Karpas-422 (cell line): Measurements from ENCODE around the gene FAM163B. TPM values are rescaled to one million over a fixed set of nuclear protein-coding genes. Genes with fewer than 3 reads are reported as not detected.

Source experiments
- DNase-seq: peaks from one replicate; pipeline ENCODE4 v3.0.0-alpha.2; 2015
- H2AFZ ChIP-seq: fragments of 200-600 bp; sonication (generic); 2 replicates; pipeline ENCODE4 v1.6.1; 2014; ENCODE audit warnings: antibody characterized with exemption, low read length, mixed read lengths
- H3K27ac ChIP-seq: fragments of 200-600 bp; sonication (generic); 2 replicates; pipeline ENCODE4 v1.5.1; 2014; ENCODE audit warnings: mild to moderate bottlenecking, low read length, moderate library complexity
- H3K27me3 ChIP-seq: fragments of 200-600 bp; sonication (generic); 2 replicates; pipeline ENCODE4 v1.6.1; 2014; ENCODE audit warnings: low read length, mixed read lengths
- H3K36me3 ChIP-seq: fragments of 200-600 bp; sonication (generic); 2 replicates; pipeline ENCODE4 v1.6.1; 2014; ENCODE audit warnings: low read length, mixed read lengths; ENCODE audit not compliant: insufficient read depth
- H3K4me1 ChIP-seq: fragments of 200-600 bp; sonication (generic); 2 replicates; pipeline ENCODE4 v1.6.1; 2014; ENCODE audit warnings: mild to moderate bottlenecking, low read length, mixed read lengths
- H3K4me2 ChIP-seq: fragments of 200-600 bp; sonication (generic); 2 replicates; pipeline ENCODE4 v1.6.1; 2014; ENCODE audit warnings: low read length, low read depth, mild to moderate bottlenecking; ENCODE audit not compliant: poor library complexity, severe bottlenecking
- H3K4me3 ChIP-seq: fragments of 200-600 bp; sonication (generic); 2 replicates; pipeline ENCODE4 v1.5.1; 2014; ENCODE audit warnings: mild to moderate bottlenecking, antibody characterized with exemption, low read length, mixed read lengths
- H3K79me2 ChIP-seq: fragments of 200-600 bp; sonication (generic); 2 replicates; pipeline ENCODE4 v1.6.1; 2014; ENCODE audit warnings: mild to moderate bottlenecking, low read length, mixed read lengths
- H3K9ac ChIP-seq: fragments of 200-600 bp; sonication (generic); 2 replicates; pipeline ENCODE4 v1.6.0; 2014; ENCODE audit warnings: low read length
- H3K9me2 ChIP-seq: fragments of 200-600 bp; sonication (generic), shearing (Covaris generic); replicated peaks from 2 replicates; pipeline ENCODE4 v1.6.0; 2014; ENCODE audit warnings: mild to moderate bottlenecking, low read length, moderate library complexity; ENCODE audit not compliant: insufficient read depth
- H3K9me3 ChIP-seq: fragments of 300-700, 200-600 bp; sonication (generic); 2 replicates; pipeline ENCODE4 v1.6.1; 2014; ENCODE audit warnings: low read length, mixed read lengths
- H4K20me1 ChIP-seq: fragments of 200-600 bp; sonication (generic); 2 replicates; pipeline ENCODE4 v1.6.1; 2014; ENCODE audit warnings: mild to moderate bottlenecking, antibody characterized with exemption, low read length, low read depth; ENCODE audit not compliant: insufficient read depth
- total RNA-seq: library from RNA; depleted of rRNA; stranded (reverse); fragments of >200 nt; shearing (Covaris generic); gene quantifications from 2 replicates; pipeline ENCODE4 v1.2.3, GENCODE V29; 2014; ENCODE audit warnings: low replicate concordance

The FAM163B gene
- total RNA-seq, 1 experiment from 2014 or later: not detected

DNA sequence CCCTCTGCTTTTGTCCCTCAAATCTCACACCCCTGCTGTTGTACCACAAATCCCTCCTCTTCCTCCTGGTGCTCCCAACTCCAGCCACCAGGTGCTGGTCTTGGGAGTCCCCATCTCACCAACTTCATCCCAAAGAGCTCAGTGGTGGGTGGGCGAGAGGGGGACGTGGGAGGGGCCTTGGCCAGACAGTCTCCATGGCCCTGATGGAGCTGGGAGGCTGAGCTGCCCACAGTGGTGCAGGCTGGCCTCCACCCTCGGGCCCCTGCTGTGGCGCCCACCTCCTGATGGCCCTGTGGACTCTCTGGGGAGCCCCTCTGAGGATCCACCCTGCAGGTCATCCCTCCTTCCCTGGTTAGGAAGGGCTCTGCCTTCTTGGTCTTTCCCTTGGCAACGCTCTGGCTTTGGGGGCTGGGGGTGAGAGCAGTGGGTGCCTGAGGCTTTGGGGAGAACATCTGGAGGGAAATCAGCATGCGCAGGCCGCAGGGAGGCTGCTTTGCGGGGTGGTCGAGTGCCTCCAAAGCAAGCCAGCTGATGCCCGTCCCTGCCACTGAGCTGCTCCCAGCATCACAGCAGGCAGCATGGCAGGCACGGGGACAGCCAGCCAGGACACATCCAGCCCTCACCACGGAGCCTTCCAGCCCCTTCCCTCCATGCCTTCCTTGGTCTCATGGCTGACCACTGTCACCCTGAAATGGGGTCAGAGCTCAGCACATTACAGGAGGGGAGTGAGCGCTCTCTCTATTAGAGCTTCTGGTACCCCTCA lies 7.6 kb upstream of the FAM163B start:
- Histone ChIP-seq H2AFZ (no peak overlapping the region), H3K4me1 (0 out of 2 replicates have a peak, but pooled peaks cover 4% of the 10 kb centered on the region), H3K9ac (no peak overlapping the region), H3K9me2 (no peaks in the 10 kb centered on the region), H3K79me2 (no peaks in the 10 kb centered on the region), H3K4me2 (no peak overlapping the region), H3K36me3 (no peaks in the 10 kb centered on the region), H3K9me3 (no peaks in the 10 kb centered on the region), H3K27ac (no peak overlapping the region), H4K20me1 (no peaks in the 10 kb centered on the region), H3K4me3 (no peak overlapping the region), H3K27me3 (no peaks in the 10 kb centered on the region)
- no peak for DNase-seq

- no peak overlapping the region for H3K4me2 ChIP-seq
- H3K27me3 ChIP-seq: no peaks in the 10 kb centered on the region
- H4K20me1 ChIP-seq: no peaks in the 10 kb centered on the region
- H3K4me3 ChIP-seq: no peak overlapping the region
- H3K9me3 ChIP-seq: no peaks in the 10 kb centered on the region
- 0 out of 2 replicates have a peak, but pooled peaks cover 4% of the 10 kb centered on the region for H3K4me1 ChIP-seq
- H3K9ac ChIP-seq: no peak overlapping the region
- H3K27ac ChIP-seq: no peak overlapping the region
- DNase-seq: no peak
- H3K79me2 ChIP-seq: no peaks in the 10 kb centered on the region
- H3K9me2 ChIP-seq: no peaks in the 10 kb centered on the region
- no peak overlapping the region for H2AFZ ChIP-seq
- H3K36me3 ChIP-seq: no peaks in the 10 kb centered on the region
Observed at GRCh38 chr9:133615606-133616188, 6.5 kb upstream of the FAM163B start.

- no peak for DNase-seq
Observed at GRCh38 chr9:133615186-133615585, 6.0 kb upstream of the FAM163B start.

GRCh38 chr9:133614678-133615077 lies 5.5 kb upstream of the FAM163B start:
- no peaks in the 10 kb centered on the region for H3K79me2 ChIP-seq
- H3K4me2 ChIP-seq: no peak overlapping the region
- no peaks in the 10 kb centered on the region for H4K20me1 ChIP-seq
- H3K9me2 ChIP-seq: no peaks in the 10 kb centered on the region
- H3K36me3 ChIP-seq: no peaks in the 10 kb centered on the region
- no peak overlapping the region for H3K27ac ChIP-seq
- H2AFZ ChIP-seq: no peak overlapping the region
- H3K9ac ChIP-seq: no peak overlapping the region
- H3K9me3 ChIP-seq: no peaks in the 10 kb centered on the region
- no peaks in the 10 kb centered on the region for H3K27me3 ChIP-seq
- H3K4me3 ChIP-seq: no peak overlapping the region
- H3K4me1 ChIP-seq: 0 out of 2 replicates have a peak, but pooled peaks cover under 1% of the 10 kb centered on the region
- no peak for DNase-seq

More at GRCh38 chr9:133615186-133615585, 6.0 kb upstream of the FAM163B start:
- no peaks in the 10 kb centered on the region for H4K20me1 ChIP-seq
- no peak overlapping the region for H2AFZ ChIP-seq
- no peaks in the 10 kb centered on the region for H3K9me2 ChIP-seq
- no peak overlapping the region for H3K27ac ChIP-seq
- no peak overlapping the region for H3K9ac ChIP-seq
- H3K4me1 ChIP-seq: 0 out of 2 replicates have a peak, but pooled peaks cover 4% of the 10 kb centered on the region
- no peak overlapping the region for H3K4me3 ChIP-seq
- no peaks in the 10 kb centered on the region for H3K9me3 ChIP-seq
- H3K27me3 ChIP-seq: no peaks in the 10 kb centered on the region
- H3K36me3 ChIP-seq: no peaks in the 10 kb centered on the region
- no peak overlapping the region for H3K4me2 ChIP-seq
- H3K79me2 ChIP-seq: no peaks in the 10 kb centered on the region

GRCh38 chr9:133614056-133614455 lies 4.9 kb upstream of the FAM163B start:
- Histone ChIP-seq H3K9me2 (no peaks in the 10 kb centered on the region), H3K9me3 (no peaks in the 10 kb centered on the region), H3K27me3 (no peaks in the 10 kb centered on the region), H3K79me2 (no peaks in the 10 kb centered on the region), H3K9ac (no peak overlapping the region), H3K4me1 (no peaks in the 10 kb centered on the region), H2AFZ (no peak overlapping the region), H4K20me1 (no peaks in the 10 kb centered on the region), H3K4me3 (no peak overlapping the region), H3K36me3 (no peaks in the 10 kb centered on the region), H3K27ac (no peak overlapping the region), H3K4me2 (no peak overlapping the region)
- DNase-seq: no peak

DNA sequence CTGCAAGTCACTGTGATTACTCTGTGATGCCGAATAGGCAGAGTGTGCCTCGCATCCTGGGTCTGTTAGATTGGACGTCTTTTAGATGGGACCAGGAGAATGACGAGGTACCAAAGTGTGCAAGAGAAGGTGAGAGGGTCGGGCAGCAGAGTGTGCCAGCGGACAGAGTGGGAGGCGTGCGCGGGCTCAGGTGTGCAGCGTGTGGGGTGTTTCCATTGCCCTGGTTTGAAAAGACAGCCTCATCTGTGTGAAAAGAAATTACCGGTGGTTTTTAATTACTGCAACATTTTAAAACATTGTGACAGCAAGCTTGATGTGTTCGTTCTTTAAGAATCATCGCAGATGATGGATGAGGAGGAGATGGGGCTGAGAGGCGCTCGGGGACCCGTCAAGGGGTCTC lies 4.2 kb upstream of the FAM163B start:
- no peaks in the 10 kb centered on the region for H3K9me2 ChIP-seq
- H3K27ac ChIP-seq: no peak overlapping the region
- no peaks in the 10 kb centered on the region for H4K20me1 ChIP-seq
- no peaks in the 10 kb centered on the region for H3K27me3 ChIP-seq
- no peaks in the 10 kb centered on the region for H3K79me2 ChIP-seq
- no peaks in the 10 kb centered on the region for H3K4me1 ChIP-seq
- no peak overlapping the region for H3K4me2 ChIP-seq
- no peak overlapping the region for H2AFZ ChIP-seq
- H3K9ac ChIP-seq: no peak overlapping the region
- H3K9me3 ChIP-seq: no peaks in the 10 kb centered on the region
- H3K4me3 ChIP-seq: no peak overlapping the region
- no peak for DNase-seq
- H3K36me3 ChIP-seq: no peaks in the 10 kb centered on the region

DNA sequence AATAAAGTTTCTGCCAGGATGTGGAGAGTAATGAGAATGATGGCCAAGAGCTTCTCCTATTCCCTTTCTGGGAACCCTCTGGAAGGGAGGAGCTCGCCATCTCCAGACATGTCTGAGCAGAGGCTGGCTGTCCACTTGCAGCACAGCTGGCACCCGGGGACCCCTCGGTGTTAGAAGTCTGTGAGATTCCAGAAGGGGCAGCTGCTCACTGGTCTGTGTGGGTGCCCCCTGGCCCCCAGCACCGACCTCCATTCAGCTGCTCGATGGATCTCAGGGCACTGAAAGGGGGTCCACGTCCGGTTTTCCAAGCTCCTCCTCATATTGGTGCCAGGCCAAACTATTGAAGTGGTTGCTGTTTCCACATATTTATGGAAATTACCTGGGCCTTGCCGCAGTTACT lies 3.6 kb upstream of the FAM163B start:
- Histone ChIP-seq H3K4me2 (no peak overlapping the region), H3K9me2 (no peaks in the 10 kb centered on the region), H3K79me2 (no peaks in the 10 kb centered on the region), H3K4me1 (no peaks in the 10 kb centered on the region), H3K27ac (no peak overlapping the region), H3K4me3 (no peak overlapping the region), H2AFZ (no peak overlapping the region), H3K36me3 (no peaks in the 10 kb centered on the region), H3K27me3 (no peaks in the 10 kb centered on the region), H3K9ac (no peak overlapping the region), H3K9me3 (no peaks in the 10 kb centered on the region), H4K20me1 (no peaks in the 10 kb centered on the region)
- no peak for DNase-seq

DNA sequence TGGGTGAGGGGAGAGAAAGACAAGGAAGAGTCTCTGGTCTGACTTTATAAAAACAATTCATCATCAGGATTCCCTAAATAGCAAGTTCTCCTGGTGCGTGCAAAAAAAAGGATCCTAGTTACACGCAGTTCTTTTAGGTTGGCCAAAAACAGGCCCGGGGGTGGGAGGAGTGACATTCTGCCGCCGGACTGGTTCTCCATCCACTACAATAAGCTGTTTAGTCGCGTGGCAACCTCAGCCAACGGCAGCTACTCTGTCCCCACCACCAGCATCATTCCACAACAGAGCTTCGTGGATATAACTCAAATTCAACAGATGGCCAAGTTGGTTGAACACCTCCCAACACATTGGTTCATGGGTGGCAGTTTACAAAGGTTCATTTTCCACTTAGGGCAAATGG lies 2.9 kb upstream of the FAM163B start:
- no peaks in the 10 kb centered on the region for H3K9me3 ChIP-seq
- H3K9me2 ChIP-seq: no peaks in the 10 kb centered on the region
- no peaks in the 10 kb centered on the region for H3K36me3 ChIP-seq
- no peaks in the 10 kb centered on the region for H4K20me1 ChIP-seq
- H3K4me1 ChIP-seq: no peaks in the 10 kb centered on the region
- no peaks in the 10 kb centered on the region for H3K79me2 ChIP-seq
- no peak overlapping the region for H3K4me3 ChIP-seq
- H3K27ac ChIP-seq: no peak overlapping the region
- no peak overlapping the region for H2AFZ ChIP-seq
- no peak overlapping the region for H3K4me2 ChIP-seq
- no peaks in the 10 kb centered on the region for H3K27me3 ChIP-seq
- no peak overlapping the region for H3K9ac ChIP-seq
- no peak for DNase-seq
